HG03575 (cell line): ENCODE results near the gene HAUS2.
"Not testable (repeated sequence)": the region's sequence is repeated elsewhere in the genome, so short reads cannot be mapped to it uniquely, and the experiment has no call there.

Experiments used
- ATAC-seq: cut with Tn5 transposase; IDR thresholded peaks from one replicate; pipeline ENCODE4 v1.9.1; 2021; ENCODE audit not compliant: unreplicated experiment, insufficient number of reproducible peaks, low FRiP score; ENCODE audit errors: extremely low read depth

Gene HAUS2

DNA sequence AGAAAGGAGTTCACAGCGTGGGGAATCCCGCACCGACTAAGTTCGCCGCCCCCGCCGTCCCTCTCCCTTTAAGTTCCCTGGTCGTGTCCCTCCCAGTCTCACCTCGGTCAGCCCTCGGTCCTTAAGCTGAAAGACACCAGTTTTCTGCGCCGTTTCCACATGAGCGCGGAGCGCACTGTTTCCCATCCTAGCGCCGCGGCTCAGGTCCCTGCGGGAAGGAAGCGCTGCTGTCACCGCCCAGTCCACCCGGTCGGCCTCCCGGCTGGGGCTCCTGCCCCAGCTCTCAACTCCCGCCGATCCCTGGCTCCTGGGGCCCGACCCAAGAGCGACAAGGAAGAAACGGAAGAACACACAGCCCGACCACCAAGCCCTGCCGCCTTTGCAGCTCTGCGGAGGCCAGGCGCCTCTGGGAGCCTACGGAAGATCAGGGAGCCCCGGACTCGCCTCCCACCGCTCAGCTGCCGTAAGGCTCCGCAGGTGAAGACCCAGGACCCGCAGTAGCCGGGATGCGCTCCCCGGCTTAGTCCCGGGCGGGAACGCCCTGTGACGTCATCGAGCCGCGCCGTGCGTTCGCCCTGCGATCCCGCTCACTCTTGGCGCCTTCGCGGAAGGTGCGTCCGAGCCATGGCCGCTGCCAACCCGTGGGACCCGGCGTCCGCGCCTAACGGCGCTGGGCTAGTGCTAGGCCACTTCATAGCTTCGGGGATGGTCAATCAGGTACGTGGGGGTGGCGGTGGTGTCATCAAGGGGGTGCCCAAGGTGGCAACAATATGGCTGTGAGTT lies at the start of gene HAUS2, which contains the start of gene LRRC57:
TSS of gene HAUS2 (plus strand) at position 590 of the 783 bp plus-strand sequence. CDS start at position 625, 35 bp downstream.
TSS of gene LRRC57 (minus strand) at position 545 of the 783 bp plus-strand sequence. CDS start at position 186, 359 bp downstream.
- no peak for ATAC-seq

- ATAC-seq = no peak
Observed at GRCh38 chr15:42499858-42500609, 48.6 kb upstream of the HAUS2 start.

- ATAC-seq = no peak
Observed at GRCh38 chr15:42502477-42502876, 46.2 kb upstream of the HAUS2 start.

GRCh38 chr15:42503825-42504224 lies 44.8 kb upstream of the HAUS2 start:
- ATAC-seq = no peak

DNA sequence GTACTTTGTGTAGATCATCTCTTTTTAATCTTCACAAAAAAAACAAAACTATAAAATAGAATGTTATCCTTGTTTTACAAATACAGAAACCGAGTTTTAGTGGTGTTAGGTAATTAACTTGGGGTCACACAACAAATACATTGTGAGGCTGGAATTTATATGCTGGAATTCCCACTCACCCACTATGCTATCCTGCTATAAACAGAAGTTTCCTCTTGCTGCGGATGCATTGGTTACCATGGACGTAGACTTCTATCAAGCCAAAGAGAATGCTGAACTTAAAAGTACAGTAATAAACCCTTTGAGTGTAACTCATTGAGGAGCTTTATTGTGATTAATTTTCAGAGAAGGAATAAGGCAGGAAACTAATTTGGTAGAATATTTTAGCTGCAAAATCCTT lies 44.0 kb upstream of the HAUS2 start:
- peak; percentile 7 for ATAC-seq

DNA sequence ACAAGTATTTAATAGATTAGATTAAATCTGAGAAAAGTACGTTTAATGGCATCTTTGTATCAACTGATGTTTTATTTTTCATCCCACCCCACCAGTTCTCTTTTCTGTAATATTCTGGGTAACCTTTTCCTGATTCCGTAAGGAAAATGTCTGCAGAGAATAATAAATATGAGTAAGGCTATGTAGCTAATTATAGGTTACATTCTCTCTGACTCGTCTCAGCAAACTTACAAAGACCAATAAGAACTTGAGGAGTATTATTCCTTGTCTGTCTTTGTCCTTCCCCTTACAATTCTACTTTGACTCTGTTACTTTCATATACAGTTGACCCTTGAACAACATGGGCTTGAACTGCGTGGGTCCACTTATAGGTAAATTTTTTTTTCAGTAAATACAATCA lies 41.1 kb upstream of the HAUS2 start:
- no peak for ATAC-seq

DNA sequence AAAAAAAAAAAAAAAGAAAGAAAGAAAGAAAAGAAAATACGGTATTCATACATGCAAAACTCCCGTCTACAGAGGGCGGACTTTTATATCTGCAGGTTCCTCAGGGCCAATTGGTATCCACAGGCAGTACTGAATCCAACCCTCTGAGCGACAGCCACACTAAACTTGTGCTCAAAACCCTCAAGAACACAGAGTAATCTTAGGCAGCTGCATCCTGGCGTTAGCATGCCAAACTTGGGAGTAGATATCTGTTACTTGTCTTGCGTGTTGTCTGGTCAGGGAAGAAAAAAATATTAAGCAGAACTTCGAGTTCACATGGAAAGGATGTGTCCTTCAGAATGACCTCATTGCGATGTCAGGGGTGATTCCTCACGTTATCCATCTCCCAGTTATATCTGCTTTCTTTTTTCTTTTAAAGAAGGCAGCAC lies 40.4 kb upstream of the HAUS2 start:
- no peak for ATAC-seq

DNA sequence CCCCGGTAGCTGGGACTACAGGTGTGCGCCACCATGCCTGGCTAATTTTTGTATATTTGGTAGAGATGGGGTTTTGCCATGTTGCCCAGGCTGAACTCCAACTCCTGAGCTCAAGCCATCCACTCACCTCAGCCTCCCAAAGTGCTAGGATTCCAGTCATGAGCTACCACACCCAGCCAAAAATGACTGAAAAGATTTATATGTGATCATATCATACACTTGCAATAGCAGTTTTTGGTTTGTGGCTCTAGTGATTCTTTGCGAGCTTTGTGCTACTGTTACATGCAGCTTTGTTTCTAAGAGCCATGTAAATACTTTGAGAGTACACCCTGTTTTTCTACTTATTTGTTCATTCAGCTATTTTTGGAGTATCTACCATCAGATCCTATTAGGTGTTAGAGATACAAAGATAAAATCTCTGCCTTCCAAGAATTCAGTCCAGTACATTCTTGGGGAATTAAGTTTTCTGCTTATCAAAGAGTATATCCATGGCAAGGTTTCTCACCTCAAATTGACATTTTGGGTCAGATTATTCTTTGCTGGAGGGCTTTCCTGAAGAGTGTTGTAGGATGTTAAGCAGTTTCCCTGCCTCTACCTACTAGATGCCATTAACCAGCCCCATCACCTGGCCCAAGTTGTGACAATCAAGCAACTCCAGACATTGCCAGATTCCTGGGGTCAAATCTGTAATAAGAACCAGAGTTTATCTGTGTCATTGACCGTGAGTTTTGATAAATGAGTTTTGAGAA lies 38.2 kb upstream of the HAUS2 start:
- ATAC-seq = no peak

DNA sequence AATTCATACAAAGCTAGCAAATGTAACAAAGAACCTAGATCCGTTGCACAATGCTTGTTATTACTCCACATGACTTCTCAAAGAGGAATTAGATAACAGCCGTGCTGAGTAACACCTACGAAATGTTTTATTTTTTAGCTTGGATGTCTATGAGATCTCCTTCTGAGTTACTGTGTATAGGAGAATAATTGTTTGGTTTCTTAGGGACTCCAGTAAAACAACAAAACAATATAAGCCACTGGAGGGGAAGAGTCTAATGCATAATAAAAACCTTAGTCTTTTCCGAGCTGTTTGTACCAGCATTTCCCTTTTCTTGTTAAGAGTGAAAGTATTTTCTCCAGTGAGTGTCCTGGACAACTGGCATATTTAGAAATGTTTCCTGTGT lies 37.6 kb upstream of the HAUS2 start:
- ATAC-seq = no peak

GRCh38 chr15:42523331-42523730 lies 25.3 kb upstream of the HAUS2 start:
- no peak for ATAC-seq

DNA sequence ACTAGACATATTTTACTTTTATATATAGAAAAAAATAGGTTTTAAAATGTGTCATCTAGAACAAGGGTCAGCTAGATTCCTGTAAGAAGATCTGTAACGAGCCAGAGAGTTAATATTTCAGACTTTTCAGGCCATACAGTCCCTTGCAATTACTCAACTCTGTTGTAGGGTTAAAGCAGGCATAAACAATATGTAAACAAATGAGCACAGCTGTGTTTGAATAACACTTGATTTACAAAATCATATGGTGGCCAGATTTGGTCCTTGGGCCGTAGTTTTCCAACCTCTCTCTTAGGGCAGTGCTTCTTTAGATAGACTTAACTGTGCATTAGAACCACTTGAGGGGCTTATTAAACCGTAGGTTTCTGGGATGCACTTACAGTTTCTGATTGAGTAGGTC lies 19.7 kb upstream of the HAUS2 start:
- ATAC-seq = no peak

GRCh38 chr15:42533246-42533645 lies 15.4 kb upstream of the HAUS2 start:
- ATAC-seq = no peak

DNA sequence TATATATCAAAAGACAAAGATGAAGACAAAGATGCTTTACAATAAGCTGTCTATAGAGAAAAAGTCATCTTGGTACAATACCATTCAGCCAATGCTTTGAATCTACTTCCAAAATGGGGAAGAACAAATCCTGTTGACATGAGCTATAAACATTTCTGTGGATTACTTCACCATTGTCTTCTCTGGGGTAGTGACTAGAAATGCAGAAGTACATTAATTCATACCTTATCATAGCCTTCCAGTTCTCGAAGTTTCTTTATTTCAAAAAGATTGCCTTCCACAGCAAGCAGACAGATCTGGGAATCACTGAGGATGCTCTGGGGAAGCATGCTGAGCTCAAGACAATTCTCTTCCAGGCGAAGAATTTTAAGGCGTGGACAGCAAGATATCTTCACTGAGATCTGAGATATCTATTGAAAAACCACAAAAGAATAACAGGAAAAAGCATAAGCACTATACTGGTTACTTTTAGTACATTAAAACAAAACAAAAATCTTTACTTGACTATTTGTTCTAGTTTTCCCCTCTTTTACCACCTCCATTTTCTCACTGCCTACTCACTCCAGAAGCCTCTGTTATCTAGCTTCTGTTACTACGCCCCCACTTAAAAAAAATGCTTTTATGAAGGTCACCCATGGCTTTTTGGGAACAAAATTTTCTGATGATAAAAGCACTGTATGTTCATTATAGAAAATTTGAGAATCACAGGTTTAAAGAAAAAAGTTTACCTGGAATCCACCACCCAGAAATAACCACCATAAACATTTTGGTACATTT lies 3.6 kb upstream of the HAUS2 start:
- ATAC-seq = no peak

DNA sequence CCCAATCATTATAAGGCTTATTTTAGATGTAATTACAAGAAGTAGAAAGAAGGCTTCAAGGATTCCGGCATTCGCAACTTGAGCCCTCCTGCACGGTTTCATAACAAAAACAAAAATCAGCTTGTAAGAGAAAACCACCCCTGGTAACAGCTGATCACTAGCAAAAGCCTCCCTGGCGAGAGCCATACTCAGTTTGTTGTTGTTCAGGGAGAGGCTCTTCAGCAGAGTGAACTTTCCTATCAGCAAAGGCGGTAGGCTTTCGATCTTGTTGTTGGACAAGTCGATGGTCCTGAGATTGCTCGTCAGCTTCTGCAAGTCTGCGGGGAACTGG lies 755 bp upstream of the HAUS2 start:
- ATAC-seq = no peak

- no peak for ATAC-seq
Observed at GRCh38 chr15:42549032-42549491, 424 bp downstream of the HAUS2 start.

DNA sequence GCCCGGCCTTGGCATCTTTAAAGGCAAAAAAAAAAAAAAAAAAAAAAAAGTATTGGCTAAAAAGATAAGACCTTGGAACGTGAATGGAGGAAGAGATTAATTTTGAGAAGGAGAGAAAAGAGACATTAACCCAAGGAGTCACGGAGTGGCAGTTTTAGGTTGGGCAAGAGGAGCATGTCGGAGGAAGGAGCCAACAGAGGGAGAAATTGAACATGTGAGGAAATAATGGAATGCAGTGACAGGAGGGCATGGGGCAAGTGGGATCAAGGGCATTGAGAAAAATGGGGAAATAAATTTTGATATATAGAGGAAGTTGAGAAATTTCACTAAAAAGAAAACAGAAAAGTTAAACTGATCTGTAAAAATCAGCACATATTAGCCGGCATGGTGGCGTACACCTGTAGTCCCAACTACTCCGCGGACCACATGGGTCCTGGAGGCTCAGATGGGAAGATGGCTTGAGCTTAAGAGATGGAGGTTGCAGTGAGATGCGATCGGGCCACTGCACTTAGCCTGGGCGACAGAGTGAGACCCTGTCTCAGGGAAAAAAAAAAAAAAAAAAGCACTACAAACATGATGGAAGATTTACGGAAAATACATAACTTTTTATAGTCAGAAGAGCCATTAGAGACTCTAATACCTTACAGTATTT lies 1.2 kb downstream of the HAUS2 start:
- no peak for ATAC-seq

DNA sequence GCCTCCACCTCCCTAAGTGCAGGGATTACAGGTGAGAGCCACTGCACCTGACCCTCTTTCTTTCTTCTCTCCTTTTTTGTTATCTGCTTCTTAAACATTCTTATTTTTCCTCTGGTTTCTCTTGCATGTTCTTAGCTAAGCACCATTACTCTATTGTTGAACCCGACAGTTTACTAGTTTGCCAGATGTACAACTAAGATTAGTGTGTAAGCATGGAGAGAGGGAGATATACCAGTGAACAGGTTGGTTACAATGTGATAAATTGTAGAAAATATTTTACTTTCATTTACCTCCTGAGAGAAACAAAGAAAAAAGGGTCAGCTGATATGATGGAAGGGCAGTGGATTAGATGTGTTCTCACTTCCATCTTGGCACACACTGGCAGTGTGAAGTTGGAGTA lies 4.9 kb downstream of the HAUS2 start:
- ATAC-seq = no peak

- not testable (repeated sequence) for ATAC-seq
Observed at GRCh38 chr15:42556550-42557207, 8.0 kb downstream of the HAUS2 start.
